Pulmonary artery endothelial cell (primary cell): ENCODE measurements around the gene PXN. TPM values are rescaled to one million over a fixed set of nuclear protein-coding genes. Genes with fewer than 3 reads are reported as not detected.
"Not testable (repeated sequence)": the region's sequence is repeated elsewhere in the genome, so short reads cannot be mapped to it uniquely, and the experiment has no call there.

ENCODE experiments used
- DNase-seq: peaks from one replicate; pipeline ENCODE4 v3.0.0-alpha.2; 2011; ENCODE audit warnings: low read depth, low spot score
- total RNA-seq: library from RNA; depleted of rRNA; stranded (reverse); fragments of >200 nt; gene quantifications from 2 replicates; pipeline ENCODE4 v1.2.3, GENCODE V29; 2014

PXN gene
- total RNA-seq, 1 donor from 2014 or later = 64.8 TPM

DNA sequence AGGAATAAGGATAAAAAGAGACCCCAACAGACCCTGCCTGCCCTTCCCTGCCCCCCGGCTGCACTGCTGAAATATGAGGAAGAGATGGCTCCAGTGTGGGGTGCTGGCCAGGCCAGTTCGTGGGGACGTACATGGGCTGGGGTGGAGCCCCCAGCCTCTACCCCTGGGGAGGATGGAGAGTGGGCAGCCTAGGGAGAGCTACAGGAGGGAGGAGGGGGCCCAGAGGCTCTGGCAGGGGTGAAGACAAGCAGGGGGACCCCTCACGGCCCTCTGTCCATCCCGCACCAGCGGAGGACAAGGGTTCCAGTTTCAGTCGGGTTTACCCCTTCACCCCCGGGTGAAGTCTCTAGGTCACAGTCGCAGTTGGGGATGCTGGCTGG is 53.6 kb downstream of the PXN start:
- no peak for DNase-seq

DNA sequence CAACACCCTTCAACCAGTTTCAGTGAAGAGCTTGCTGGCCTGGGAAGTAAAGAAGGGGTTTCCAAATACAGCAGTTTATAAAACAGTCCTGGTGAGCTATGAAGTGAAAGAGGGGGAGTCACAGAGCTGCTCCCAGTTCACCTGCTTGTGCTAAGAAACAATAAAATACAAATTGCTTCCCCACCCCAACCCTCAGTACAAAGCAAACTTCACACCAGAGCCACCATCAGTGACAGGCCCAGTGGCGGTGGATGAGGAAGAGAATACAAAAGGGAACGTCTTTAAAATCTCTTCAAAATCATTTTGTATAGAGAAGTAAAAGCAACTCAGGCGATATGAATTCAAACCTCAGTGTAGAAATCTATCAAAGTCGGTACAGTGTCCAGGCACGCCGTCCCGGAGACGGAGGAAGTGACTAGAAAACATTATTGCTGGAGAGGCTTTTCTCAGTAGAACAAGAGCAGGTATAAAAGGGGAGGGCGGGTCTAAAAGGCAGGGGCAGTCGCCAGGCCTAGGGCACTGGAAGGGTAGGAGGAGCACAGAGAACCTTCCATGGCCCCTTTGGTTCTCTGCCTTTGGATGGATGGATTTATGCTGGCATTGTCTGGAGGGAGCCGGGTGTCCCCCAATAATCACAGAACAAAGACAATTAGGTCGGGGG is 54.2 kb downstream of the PXN start:
- no peak for DNase-seq

DNA sequence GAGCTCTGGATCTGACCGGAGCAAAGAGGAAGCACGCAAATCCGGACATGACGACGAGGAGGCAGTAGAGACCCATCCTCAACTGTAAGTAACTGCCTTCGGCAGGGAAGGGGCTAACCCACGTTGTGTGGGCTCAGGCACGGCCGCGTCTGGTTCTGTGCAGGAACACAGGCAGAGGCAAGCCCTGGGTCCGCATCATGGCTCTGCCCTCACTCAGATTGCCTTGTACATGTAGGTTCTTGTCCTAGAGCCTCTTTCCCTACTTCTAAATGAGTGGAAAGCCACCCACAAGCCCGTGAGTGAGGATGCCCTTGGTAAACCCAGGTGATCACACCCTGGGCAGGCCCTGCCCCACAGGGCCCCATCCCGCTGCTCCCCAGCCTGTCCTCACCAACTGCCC is 55.7 kb downstream of the PXN start:
- DNase-seq = no peak

DNA sequence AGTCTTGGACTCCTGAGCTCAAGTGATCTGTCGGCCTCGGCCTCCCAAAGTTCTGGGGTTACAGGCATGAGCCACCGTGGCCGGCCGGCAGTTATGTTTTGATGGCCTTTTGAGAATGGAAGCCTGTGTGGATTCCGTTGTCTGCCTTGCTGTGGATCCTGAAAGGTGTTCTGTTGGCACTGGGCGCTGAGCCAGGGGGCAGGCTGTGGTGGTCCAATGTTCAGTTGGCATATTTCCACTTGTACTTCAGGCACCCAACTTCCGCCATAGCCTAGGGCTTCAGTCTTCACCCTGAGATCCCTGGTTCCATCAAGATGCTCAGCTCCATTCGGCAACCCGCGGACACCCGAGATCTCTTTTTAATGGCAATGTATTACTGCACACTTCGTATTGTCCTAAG is 58.3 kb downstream of the PXN start:
- no peak for DNase-seq

DNA sequence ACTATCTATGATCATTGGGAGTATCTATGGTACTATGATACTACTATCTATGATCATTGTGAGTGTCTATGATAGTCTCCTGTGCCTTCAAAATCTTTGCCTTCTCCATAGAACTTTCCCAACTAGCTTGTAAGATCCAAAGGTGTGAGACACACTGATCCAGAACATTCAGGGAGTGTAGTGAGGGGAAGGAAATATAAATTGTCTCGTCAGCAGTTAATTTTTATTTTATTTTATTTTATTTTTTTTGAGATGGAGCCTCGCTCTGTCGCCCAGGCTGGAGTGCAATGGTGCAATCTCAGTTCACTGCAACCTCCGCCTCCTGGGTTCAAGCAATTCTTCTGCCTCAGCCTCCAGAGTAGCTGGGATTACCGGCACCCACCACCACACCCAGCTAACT is 58.7 kb downstream of the PXN start:
- not testable (repeated sequence) for DNase-seq

DNA sequence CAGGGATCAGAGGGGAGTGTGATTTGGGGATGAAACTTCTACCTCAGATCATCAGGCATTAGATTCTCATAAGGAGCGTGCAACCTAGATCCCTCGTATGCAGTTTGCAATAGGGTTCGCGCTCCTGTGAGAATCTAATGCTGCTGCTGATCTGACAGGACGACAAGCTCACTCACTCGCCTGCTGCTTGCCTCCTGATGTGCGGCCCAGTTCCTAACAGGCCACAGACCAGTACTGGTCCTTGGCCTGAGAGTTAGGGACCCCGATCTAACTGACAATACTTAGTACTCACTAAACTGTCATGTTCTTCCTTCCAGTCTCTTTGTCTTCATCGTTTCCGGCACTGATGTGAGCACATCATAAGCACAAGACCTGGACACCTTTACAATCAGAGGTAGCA is 59.3 kb downstream of the PXN start:
- no peak for DNase-seq

DNA sequence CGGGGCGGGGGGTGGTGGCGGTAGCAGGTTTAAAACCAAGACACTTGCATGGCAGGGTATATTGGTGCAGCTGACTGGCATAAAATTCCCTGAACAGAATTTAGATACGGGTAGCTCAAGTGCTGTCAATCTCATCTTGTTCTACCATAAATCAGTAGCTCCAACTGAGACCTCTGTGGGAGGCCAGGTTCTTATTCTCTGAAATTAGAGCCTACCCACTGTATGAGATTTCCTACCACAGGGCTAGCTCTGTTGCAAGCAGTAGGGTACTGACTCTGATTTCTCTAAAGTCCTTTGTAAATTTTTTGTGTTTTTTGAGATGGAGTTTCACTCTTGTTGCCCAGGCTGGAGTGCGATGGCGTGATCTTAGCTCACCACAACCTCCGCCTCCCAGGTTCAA is 61.4 kb downstream of the PXN start:
- no peak for DNase-seq

DNA sequence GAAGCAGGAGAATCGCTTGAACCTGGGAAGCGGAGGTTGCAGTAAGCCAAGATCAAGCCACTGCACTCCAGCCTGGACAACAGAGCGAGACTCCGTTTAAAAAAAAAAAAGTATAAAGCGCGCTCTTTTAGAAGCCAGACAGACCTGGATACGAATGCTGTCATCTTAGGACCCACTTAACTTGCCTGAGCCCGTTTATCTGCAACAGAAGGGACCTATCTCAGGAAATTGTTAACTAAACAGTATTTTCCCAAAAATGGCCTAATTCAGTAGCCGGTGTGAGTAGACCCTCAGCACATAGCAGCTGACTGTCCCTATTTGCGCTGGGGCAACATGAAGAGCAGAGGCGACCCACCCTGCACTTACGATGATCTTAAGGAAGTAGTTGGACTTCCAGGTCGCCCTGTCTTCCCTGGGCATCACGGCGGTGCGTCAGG is 65.1 kb downstream of the PXN start:
- DNase-seq = no peak

DNA sequence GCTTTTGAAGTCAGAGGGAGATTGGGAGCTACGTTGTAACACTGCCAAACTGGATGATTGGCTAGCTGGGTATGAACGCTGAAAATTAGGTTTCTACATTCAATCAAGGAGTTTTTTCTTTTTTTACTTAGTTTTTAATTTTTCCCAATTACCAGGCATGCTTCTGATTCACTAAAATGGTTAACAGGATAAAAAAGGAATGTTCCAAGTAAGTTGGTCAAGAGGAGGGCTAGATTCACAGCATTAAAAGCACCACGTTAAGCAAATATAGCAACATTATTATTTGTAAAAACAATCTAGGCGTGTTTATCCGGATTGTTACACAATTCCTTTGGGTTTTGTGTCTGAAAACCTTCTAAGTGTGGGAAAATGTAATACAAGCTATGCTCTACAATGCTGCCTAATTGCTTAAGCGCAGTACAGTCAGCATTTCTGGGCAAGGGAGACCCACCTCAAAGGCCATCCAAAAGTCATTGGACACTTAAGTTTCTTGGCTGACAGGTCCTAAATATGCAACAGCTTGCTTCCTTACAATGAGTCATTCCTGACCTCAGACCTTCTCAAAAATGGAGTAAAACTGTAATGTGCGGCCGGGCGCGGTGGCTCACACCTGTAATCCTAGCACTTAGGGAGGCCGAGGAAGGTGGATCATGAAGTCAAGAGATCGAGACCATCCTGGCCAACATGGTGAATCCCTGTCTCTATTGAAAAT is 65.8 kb downstream of the PXN start:
- peak; percentile 35 for DNase-seq

DNA sequence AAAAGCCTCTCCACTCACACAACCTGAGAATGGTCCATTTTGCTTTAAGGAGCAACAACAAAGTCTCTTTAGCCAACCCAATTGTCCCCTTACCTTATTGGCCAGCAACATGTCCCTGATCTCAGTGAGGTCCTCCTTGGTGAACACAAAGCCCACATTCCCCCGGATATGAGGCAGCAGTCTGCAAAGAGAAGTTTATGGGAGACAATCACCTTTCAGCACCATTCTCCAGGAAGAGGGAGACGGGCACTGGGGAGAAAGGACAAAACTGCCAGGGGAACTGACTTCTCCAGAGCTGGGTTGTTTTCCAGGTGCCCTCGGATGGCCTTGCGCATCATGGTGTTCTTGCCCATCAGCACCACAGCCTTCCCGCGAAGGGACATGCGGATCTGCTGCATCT is 66.5 kb downstream of the PXN start:
- DNase-seq = no peak

DNA sequence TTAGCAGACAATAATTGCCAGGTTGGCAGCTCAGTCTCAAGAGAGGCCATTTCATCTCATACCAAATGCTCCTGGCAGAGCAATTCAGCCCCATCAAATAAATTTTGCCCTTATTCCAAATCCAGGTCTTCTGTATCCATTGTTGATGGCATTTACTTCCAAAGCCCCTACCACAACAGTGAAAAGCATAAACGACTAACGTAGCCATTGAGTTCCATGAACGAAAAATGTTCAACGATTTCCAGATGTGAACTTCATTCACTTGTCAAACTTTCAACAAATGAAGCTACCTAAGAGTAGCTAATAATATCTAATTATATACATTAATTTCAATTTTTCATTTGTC is 68.0 kb downstream of the PXN start:
- DNase-seq = no peak

DNA sequence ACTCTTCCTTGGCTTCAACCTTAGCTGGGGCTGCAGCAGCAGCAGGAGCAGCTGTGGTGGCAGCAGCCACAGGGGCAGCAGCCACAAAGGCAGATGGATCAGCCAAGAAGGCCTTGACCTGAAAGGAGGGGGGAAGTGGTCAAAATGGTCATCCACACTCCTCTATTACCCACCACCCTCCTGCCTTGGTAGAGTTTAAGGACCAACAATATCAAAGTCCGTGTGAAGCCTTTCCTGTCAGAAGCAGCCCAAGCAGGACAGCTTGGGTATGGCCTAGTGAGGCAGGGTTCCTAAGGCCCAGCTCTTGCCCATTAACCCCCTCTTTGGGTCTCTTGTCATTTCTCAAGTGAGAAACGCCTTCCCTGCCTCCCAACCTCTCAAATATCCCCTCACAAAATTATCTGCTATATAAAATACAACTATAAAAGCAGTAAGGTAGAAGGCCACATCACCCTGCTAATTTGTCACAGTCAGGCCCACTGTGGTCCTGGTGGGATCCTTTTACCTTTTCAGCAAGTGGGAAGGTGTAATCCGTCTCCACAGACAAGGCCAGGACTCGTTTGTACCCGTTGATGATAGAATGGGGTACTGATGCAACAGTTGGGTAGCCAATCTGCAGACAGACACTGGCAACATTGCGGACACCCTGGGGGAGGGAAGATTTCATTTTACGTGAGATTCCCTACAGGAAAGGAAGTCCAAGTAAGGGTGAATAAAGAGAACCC is 68.6 kb downstream of the PXN start:
- DNase-seq = not testable (repeated sequence)

DNA sequence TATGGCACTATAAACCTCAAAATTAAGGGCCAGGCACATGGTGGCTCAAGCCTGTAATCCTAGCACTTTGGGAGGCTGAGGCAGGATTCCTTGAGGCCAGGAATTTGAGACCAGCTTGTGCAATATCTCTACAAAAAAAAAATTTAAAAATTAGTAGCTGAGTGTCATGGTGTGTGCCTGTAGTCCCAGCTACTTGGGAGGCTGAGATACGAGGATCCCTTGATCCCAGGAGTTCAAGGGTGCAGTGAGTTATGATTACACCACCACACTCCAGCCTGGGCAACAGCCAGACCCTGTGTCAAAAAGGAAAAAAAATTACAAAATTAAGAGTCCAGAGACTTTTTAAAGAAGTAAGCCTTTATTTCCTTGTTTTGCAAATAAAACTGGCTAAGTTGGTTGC is 69.2 kb downstream of the PXN start:
- DNase-seq = no peak

DNA sequence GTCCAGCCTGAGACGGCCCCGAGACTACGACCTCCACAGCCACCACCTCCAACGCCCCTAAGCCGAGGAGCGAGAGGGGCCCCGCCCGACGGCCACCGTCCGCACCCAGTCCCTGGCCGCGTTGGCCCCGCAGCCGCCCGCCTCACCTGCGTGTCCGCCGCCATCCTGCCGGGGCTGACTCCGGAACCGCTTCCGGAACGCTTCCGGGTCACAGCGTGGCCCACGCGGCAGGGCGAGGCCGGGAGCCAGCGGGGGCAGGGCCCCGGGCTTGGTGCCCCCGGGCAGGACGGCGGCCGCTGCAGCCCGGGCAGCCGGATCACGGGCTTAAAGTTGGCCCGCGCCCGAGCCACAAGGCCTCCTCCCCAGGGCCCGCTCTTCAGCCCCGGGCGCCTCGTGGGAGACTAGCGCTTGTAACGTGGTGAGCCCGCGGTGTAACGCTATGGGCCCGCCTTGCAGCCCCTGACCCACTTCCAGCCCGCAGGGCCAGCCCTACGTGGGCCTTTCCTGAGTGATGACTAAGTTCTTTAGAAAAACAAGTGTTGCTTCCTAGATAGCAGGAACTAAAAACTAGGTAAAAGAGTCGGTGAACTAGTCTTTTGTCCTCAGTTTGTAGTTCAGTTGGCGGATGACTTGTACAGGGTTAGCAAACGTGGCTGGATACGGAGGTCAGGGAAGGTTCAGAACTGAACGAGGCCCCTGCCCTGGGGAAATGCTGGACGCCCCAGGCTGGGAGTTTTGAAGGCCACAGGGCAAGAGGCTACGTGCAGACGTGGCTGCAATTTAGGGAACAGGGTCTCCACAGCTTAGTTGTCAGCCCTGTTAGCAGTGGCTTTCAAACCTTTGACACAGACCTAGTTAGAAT is 70.8 kb downstream of the PXN start, which contains the start of gene GCN1:
TSS of gene GCN1 (minus strand) at position 182 of the 862 bp plus-strand sequence. CDS start at position 164, 18 bp downstream.
- peak; percentile 48 for DNase-seq

DNA sequence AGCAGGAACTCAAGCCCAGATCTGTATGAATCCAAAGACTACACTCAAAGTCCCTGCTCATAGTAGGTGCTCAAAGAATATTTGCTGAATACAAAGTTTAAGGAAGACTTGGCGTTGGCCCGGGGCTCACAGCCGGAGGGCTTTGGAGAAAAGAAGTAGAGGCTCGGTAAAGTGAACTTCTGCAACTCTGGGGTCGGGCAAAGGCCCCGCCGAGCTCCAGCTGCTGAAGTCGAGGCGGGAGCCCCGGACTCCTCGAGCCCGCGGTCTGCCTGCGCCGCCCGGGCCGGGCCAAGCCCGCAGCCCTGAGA is 71.3 kb downstream of the PXN start:
- DNase-seq = no peak

DNA sequence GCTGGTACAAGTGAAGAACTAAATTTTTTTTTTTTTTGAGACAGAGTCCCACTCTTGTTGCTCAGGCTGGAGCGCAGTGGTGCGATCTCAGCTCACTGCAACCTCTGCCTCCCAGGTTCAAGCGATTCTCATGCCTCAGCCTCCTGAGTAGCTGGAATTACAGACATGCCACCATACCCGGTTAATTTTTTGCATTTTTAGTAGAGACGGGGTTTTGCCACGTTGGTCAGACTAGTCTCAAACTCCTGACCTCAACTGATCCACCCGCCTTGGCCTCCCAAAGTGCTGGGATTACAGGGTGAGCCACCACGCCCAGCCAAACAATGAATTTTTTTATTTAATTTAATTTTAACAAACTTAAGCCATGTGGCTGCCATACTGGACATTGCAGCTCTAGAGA is 72.2 kb downstream of the PXN start:
- not testable (repeated sequence) for DNase-seq

DNA sequence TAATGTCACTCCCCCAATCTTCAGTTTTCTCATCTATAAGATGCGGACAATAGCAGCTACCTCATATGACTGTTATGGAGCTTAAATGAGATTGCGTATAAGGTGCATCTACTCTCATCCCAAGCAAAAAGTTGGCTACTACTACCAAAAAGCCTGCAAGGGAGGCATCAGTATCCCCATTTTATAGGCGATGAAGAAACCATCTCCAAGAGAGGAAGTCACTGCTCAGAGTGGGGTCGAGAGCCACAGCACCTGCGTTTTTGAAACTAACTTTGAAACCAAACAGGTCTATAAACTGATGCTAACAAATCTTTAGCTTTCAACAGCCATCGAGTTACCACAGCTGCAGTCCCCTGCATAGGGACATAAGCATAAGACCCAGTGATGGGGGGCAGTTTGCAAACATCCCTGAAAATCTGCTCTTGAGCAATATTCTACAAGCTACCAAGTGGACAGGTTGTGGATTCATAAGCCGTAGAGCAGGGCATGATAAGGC is 74.5 kb downstream of the PXN start:
- no peak for DNase-seq

DNA sequence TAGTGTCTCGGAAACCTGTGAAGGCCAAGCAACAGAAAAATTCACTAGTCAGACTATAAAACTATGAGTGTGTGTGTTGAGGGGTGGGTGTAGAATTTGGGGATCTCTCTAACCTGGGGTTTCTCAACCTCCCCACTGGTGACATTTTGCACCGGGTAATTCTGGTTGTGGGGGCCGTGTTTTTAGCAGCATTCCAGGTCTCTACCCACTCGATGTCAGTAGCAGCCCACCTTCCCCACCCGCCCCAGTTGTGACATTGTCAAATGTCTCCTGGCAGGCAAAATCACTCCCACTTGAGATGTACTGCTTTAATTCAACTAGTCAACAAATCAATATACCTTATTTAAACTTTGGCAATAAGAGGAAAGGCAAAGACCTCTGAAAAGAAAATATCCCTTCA is 75.1 kb downstream of the PXN start:
- DNase-seq = no peak

DNA sequence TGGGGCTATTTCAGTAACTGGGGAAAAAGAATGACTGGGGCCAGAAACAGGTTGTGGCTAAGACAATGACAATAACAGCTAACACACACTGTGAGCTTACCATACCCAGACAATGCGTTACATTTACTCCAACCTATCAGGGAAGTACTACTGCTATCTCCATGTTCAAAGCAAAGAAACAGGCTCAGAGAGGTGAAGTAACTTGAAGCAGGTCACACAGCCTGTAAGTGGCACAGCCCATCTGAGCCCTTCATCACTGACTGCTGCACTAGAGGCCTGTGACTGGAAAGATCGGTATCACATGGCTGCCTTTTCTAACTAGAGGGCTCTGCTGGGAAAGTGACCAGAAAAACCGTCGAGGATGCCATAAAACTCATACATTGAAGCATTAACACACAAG is 78.9 kb downstream of the PXN start:
- no peak for DNase-seq

DNA sequence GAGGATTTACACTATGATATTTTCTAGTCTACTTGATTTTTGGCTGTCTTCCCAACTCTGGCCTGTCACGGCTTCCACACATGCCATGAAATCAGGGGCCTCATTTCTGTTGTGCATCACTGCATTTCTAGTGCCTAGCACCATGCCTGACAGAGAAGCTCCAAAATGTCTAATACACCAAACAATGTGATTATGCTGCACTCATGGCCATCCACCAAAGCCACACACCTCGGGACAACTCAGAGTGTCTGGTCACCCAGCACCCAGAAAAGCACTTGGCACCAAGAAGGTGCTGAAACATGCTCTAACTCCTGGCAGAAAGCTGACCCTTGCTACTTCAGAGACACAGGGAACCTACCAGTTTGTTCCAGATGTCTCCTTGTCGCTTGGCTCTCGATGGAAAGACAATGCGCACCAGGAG is 82.3 kb downstream of the PXN start:
- DNase-seq = no peak

DNA sequence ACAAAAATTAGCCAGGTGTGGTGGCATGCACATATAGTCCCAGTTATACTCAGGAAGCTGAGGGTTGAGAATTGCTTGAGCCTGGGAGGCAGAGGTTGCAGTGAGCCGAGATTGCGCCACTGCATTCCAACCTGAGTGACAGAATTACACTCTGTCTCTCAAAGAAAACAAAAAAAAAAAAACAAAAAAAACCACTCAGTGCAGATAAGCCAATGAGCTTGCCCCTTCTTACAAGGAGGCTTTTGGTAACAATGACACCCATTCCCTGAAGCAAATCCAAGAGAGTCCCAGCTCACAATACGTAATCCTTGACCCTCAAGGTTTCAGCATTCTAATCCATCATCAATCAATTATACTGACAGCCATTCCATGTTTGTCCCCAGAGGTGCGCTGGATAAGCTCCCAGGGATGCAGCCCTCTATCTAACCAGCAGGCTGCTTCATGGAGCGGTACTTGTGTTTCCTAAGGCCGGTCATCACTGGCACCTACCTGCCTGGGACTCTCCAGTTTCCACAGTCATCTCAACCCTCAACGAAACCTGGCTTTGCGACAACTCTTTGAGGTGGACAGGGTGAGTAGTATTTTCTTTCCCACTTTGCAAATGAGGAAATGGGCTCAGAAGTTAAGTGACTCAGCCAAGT is 83.4 kb downstream of the PXN start:
- no peak for DNase-seq
